HG03469 (cell line): ENCODE results near the gene EMC8.

Experiments
- ATAC-seq: cut with Tn5 transposase; IDR thresholded peaks from one replicate; pipeline ENCODE4 v1.9.1; 2021; ENCODE audit warnings: mild to moderate bottlenecking, moderate library complexity, moderate number of reproducible peaks; ENCODE audit not compliant: unreplicated experiment

Gene EMC8

DNA sequence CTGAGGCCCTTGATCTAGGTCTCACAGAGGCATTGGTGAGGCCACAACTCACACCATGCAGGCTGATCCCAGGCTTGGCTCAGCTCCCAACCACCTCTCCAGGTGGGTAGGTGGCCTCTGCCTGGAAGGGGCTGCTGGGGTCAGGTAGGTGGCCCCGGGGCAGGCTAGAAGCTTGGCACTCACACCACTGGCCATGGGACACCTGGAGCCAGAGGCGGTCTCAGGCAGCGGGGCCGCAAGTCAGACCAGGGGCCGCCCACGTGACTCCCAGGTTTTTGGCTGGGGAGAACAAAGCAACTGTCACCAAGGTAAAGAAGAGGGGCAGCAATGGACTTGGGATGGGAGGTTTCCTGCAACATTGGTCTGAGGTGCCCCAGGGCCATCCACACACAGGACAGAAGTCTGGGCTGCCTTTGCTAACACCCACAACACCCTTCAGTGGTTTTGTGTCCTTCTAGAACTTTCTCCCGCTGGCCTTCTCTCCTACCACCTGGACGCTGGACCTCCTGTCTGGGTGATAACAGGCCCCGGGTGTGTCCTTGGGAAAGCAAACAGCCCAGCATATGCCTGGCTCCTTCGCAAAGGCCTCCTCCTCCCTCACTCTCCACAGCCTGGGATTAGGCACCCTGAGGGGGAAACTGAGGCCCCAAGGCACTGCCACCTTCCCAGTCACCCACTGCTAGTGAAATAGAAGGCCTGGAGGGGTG is 64.9 kb downstream of the EMC8 start:
- ATAC-seq = no peak

DNA sequence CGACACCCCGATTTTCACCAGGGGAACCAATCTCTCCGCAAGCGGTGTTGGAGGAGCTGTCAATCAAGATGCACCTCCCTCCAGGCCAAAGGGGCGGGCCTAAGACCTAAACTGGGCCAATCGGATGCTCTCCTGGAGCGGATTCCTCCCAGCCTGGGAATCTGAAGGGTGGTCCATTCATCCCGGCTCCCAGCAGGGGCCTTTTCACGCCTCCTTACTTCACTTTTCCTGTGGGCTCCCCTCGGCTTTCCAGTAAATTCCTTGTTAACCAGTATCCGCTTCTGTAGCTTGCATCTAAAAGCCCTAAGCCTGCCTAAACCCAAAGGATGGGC is 65.5 kb downstream of the EMC8 start:
- no peak for ATAC-seq

DNA sequence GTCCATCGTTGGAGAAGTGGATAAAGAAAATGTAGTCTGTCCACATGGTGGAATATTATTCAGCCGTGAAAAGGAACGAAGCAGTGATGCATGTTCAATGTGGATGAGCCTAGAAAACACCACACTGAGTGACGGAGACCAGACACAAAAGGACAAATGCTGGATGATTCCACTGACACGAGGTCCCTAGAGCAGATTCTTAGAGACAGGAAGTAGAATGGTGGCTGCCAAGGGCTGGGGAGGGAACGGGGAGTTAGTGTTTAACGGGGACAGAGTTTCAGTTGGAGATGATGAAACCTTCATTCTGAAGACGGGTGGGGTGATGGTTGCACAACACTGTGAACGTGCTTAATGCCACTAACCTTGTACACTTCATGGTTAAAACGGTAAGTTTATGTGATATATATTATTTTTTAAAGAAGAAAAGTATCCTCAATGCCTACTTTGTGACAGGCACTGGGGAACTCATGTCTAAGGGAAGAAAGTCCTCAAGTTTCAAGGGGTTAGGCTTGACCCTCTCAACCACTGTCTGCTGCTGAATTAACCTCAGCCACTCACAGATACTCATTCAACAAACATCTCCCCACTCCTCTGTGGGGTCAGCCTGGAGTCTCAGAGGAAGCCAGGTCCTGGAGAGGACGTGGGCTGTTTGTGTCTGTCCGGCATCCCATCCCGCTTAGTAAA is 66.0 kb downstream of the EMC8 start:
- no peak for ATAC-seq

DNA sequence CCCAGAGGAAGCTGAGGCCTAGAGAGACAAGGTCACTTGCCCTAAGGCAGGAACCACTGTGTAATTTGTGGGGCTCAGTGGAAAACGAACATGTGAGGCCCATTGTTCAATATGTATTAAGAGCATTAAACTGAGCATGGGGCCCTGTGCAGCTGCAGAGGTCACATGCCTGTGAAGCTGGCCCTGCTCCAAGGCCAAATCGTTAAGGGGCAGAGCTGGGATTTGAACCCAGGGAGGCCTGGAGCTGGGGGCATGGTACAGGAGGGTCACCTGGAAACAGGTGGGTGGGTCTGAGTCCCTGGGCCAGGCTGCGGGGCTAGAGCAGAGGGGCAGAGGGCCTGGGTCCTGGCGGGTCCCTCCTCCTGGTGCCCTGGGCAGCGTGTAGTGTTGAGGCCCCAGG is 68.2 kb downstream of the EMC8 start:
- no peak for ATAC-seq

DNA sequence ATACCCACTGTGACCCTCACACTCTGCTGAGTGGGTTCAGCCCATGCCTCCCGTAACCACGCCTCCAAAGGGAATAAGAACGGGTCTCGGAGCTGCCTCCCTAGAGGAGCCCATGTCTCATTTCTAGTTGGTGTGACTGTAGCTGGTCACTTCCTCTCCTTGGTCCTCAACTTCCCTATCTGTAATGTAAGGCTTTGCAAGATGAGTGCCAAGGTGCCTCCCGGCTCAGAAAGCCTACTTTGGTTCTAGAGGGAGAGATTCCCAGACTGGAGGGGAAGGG is 69.2 kb downstream of the EMC8 start:
- no peak for ATAC-seq

DNA sequence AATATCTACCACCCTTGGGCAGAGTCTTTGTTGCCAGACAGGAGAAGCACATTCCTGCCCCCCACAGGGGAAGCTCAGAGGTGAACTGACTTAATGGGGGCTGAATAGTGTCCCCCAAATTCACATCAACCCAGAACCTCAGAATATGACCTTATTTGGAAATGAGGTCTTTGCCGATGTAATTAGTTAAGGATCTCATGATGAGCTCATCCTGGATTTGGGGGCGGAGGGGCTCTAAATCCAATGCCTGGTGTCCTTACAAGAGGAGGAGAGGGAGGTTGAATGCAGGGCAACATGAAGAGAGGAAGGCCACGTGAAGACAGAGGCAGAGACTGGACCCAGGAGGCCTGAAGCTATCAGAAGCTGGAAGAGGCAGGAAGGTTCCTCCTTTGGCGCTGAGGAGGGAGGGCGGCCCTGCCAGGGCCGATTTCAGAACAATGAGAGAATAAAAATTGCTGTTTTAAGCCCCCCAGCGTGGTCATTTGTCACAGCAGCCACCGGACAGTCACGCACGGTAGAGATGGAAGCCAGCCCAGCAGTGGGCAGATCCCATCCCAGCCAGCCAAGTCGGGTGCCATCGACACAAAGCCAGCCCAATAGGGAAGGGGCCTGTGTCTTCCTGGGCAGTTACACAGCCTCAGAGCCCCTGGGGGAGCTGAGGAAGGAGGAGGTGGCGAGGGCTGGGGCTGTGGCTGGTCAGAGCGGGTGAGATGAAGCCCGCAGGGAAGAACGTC is 69.7 kb downstream of the EMC8 start:
- no peak for ATAC-seq

DNA sequence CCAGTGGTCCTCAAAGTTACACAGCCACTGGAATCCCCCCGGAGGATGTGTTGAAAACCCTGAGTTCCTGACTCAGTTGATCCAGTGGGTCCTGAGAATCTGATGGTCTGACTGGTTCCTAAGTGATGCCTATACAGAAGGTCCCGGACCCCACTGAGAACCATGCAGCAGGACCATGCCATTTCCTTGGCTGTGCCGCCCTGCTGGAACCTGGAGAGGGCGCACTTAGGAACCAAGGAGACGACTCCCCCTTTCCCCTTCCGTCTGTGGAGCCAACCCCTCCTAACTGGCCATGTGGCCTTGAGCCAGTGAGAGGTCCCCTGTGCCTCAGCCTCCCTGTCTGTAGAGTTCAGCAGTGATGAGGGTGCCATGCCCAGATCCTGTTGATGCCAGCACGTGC is 70.5 kb downstream of the EMC8 start:
- no peak for ATAC-seq
